GM19023 (cell line): Measurements from ENCODE around the gene AGO1.

ENCODE experiments used
- ATAC-seq: cut with Tn5 transposase; IDR thresholded peaks from one replicate; pipeline ENCODE4 v1.9.1; 2021; ENCODE audit warnings: mild to moderate bottlenecking, moderate library complexity; ENCODE audit not compliant: unreplicated experiment

The AGO1 gene

GRCh38 chr1:35882945-35883634 is at the start of gene AGO1:
Gene AGO1, plus strand, starts transcription at chr1:35883209. Its CDS starts 213 bp downstream, at chr1:35883422.
- ATAC-seq: peak; percentile 65

- ATAC-seq: no peak
Measured at GRCh38 chr1:35833395-35833794, 49.6 kb upstream of the AGO1 start.

GRCh38 chr1:35834218-35834617 is 48.8 kb upstream of the AGO1 start:
- no peak for ATAC-seq

- ATAC-seq: no peak
Measured at GRCh38 chr1:35835398-35835797, 47.6 kb upstream of the AGO1 start.

- ATAC-seq: no peak
Measured at GRCh38 chr1:35836734-35837133, 46.3 kb upstream of the AGO1 start.

- no peak for ATAC-seq
Measured at GRCh38 chr1:35838693-35839245, 44.2 kb upstream of the AGO1 start.

GRCh38 chr1:35844826-35845225 is 38.2 kb upstream of the AGO1 start:
- no peak for ATAC-seq

- ATAC-seq: no peak
Measured at GRCh38 chr1:35845766-35846165, 37.2 kb upstream of the AGO1 start.

GRCh38 chr1:35847935-35848565 is 35.0 kb upstream of the AGO1 start:
- ATAC-seq: no peak

GRCh38 chr1:35850051-35850450 is 33.0 kb upstream of the AGO1 start:
- no peak for ATAC-seq

- ATAC-seq: no peak
Measured at GRCh38 chr1:35850716-35851115, 32.3 kb upstream of the AGO1 start.

GRCh38 chr1:35851132-35851869 is 31.7 kb upstream of the AGO1 start:
- ATAC-seq: no peak

- ATAC-seq: no peak
Measured at GRCh38 chr1:35852241-35852640, 30.8 kb upstream of the AGO1 start.

GRCh38 chr1:35854989-35855700 is 27.9 kb upstream of the AGO1 start:
- ATAC-seq: no peak

- no peak for ATAC-seq
Measured at GRCh38 chr1:35856964-35857363, 26.0 kb upstream of the AGO1 start.

GRCh38 chr1:35857830-35858229 is 25.2 kb upstream of the AGO1 start:
- ATAC-seq: no peak

- no peak for ATAC-seq
Measured at GRCh38 chr1:35860696-35861095, 22.3 kb upstream of the AGO1 start.

GRCh38 chr1:35863136-35863535 is 19.9 kb upstream of the AGO1 start:
- ATAC-seq: no peak

GRCh38 chr1:35863881-35864625 is 19.0 kb upstream of the AGO1 start:
- ATAC-seq: no peak

- ATAC-seq: no peak
Measured at GRCh38 chr1:35864813-35865212, 18.2 kb upstream of the AGO1 start.
